Measurements from ENCODE around the gene KLHL1. TPM values are rescaled to one million over a fixed set of nuclear protein-coding genes. Genes with fewer than 3 reads are reported as not detected.

KLHL1 gene
- total RNA-seq, 1 experiment from 2014 or later: not detected

GRCh38 chr13:69904784-69905183 lies 203.5 kb downstream of the KLHL1 start:
- Histone ChIP-seq H3K9me2 (replicated peaks; ENCODE audit: insufficient read depth, low read length) (no peaks in the 10 kb centered on the region; the same call in 1 of the 2 replicates), H3K27me3 (ENCODE audit: low read length) (no peaks in the 10 kb centered on the region), H3K9ac (ENCODE audit: low read length) (no peak overlapping the region), H3K4me3 (ENCODE audit: low read length) (no peak overlapping the region), H3K4me1 (ENCODE audit: low read length) (no peaks in the 10 kb centered on the region), H4K20me1 (ENCODE audit: insufficient read depth, low read depth, low read length) (no peaks in the 10 kb centered on the region), H2AFZ (ENCODE audit: low read length) (no peak overlapping the region; the same call in 1 of the 2 replicates), H3K79me2 (ENCODE audit: low read length) (no peaks in the 10 kb centered on the region), H3K4me2 (ENCODE audit: low read depth, low read length, poor library complexity, severe bottlenecking) (no peak overlapping the region), H3K27ac (ENCODE audit: low read length) (no peak overlapping the region), H3K9me3 (ENCODE audit: low read length) (peaks cover 4% of the 10 kb centered on the region; the same call in 1 of the 2 replicates), H3K36me3 (ENCODE audit: insufficient read depth, low read length) (no peaks in the 10 kb centered on the region)
- no peak for DNase-seq

- Histone ChIP-seq H2AFZ (ENCODE audit: low read length) (no peak overlapping the region), H3K4me2 (ENCODE audit: low read depth, low read length, poor library complexity, severe bottlenecking) (no peak overlapping the region), H3K9me3 (ENCODE audit: low read length) (peaks cover 4% of the 10 kb centered on the region; the same call in 1 of the 2 replicates), H4K20me1 (ENCODE audit: insufficient read depth, low read depth, low read length) (no peaks in the 10 kb centered on the region), H3K36me3 (ENCODE audit: insufficient read depth, low read length) (no peaks in the 10 kb centered on the region), H3K9me2 (replicated peaks; ENCODE audit: insufficient read depth, low read length) (no peaks in the 10 kb centered on the region; the same call in 1 of the 2 replicates), H3K27ac (ENCODE audit: low read length) (no peak overlapping the region), H3K4me1 (ENCODE audit: low read length) (no peaks in the 10 kb centered on the region), H3K4me3 (ENCODE audit: low read length) (no peak overlapping the region), H3K79me2 (ENCODE audit: low read length) (no peaks in the 10 kb centered on the region), H3K27me3 (ENCODE audit: low read length) (no peaks in the 10 kb centered on the region), H3K9ac (ENCODE audit: low read length) (no peak overlapping the region)
- no peak for DNase-seq
Measured at GRCh38 chr13:69903081-69903480, 205.2 kb downstream of the KLHL1 start.

DNA sequence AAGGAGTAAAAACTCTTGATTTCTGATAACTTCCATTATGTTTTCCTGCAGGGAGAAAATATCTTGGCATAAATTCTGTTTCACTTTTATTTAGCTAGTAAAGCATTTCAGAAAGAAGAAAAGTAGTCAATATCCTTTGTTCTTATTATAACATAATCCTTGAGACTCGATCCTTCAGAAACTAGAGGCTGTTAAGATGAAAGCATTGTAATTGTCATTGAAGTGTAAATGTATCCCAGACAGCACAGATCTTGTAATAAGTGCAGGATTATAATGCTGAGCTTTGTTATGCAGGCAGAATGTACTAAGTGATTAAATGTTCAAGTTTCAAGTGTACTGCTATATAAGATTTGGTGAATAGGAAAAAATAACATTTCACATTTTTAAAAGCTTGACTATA lies 225.8 kb downstream of the KLHL1 start:
- no peaks in the 10 kb centered on the region for H4K20me1 ChIP-seq (ENCODE audit: insufficient read depth, low read depth, low read length)
- no peaks in the 10 kb centered on the region; the same call in 1 of the 2 replicates for H3K9me3 ChIP-seq (ENCODE audit: low read length)
- no peaks in the 10 kb centered on the region for H3K79me2 ChIP-seq (ENCODE audit: low read length)
- no peak for DNase-seq
- H3K36me3 ChIP-seq (ENCODE audit: insufficient read depth, low read length): no peaks in the 10 kb centered on the region
- H3K4me3 ChIP-seq (ENCODE audit: low read length): no peak overlapping the region
- no peaks in the 10 kb centered on the region for H3K9me2 ChIP-seq (replicated peaks; ENCODE audit: insufficient read depth, low read length)
- no peak overlapping the region for H3K4me2 ChIP-seq (ENCODE audit: low read depth, low read length, poor library complexity, severe bottlenecking)
- no peaks in the 10 kb centered on the region for H3K4me1 ChIP-seq (ENCODE audit: low read length)
- no peaks in the 10 kb centered on the region for H3K27me3 ChIP-seq (ENCODE audit: low read length)
- H2AFZ ChIP-seq (ENCODE audit: low read length): peak overlapping the region; percentile 18; the same call in 1 of the 2 replicates
- no peak overlapping the region for H3K9ac ChIP-seq (ENCODE audit: low read length)
- H3K27ac ChIP-seq (ENCODE audit: low read length): no peak overlapping the region

GRCh38 chr13:69879936-69880335 lies 228.3 kb downstream of the KLHL1 start:
- no peaks in the 10 kb centered on the region for H3K27me3 ChIP-seq (ENCODE audit: low read length)
- H4K20me1 ChIP-seq (ENCODE audit: insufficient read depth, low read depth, low read length): no peaks in the 10 kb centered on the region
- H3K4me3 ChIP-seq (ENCODE audit: low read length): no peak overlapping the region
- DNase-seq: no peak
- no peaks in the 10 kb centered on the region for H3K36me3 ChIP-seq (ENCODE audit: insufficient read depth, low read length)
- no peaks in the 10 kb centered on the region for H3K4me1 ChIP-seq (ENCODE audit: low read length)
- H2AFZ ChIP-seq (ENCODE audit: low read length): no peak overlapping the region
- no peak overlapping the region for H3K9ac ChIP-seq (ENCODE audit: low read length)
- no peaks in the 10 kb centered on the region for H3K79me2 ChIP-seq (ENCODE audit: low read length)
- H3K4me2 ChIP-seq (ENCODE audit: low read depth, low read length, poor library complexity, severe bottlenecking): no peak overlapping the region
- H3K9me2 ChIP-seq (replicated peaks; ENCODE audit: insufficient read depth, low read length): no peaks in the 10 kb centered on the region
- no peaks in the 10 kb centered on the region for H3K9me3 ChIP-seq (ENCODE audit: low read length)
- H3K27ac ChIP-seq (ENCODE audit: low read length): no peak overlapping the region

DNA sequence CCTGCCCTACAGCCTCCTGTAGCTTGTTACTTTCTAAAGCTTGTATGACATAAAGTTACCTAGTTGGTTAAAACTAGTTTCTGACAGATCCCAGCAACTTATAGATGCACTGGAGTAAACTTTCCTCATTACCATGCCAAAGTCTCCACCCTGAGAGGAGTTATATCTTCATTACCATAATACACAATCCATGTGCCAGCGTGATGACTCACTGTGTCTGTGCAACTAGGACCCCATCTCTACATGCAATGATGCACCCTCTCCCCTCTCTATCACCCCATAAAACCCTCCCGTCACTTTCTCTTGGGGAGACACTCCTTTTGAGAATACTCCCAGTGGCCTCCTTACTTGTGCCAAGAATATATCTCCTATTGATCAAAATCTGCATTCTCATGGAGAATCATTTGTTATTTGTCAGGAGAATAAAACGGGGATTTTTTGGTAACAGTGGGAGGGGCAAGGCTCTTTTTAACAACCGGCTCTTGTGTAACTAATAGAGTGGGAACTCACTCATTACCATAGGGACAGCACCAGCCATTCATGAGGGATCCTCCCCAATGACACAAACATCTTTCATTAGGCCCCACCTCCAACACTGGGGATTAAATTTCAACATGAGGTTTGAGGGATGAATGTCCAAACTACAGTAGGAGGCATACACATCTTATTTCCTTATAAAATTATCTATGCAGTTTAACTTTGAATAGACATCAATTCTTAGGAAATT lies 235.8 kb downstream of the KLHL1 start:
- Histone ChIP-seq H3K4me2 (ENCODE audit: low read depth, low read length, poor library complexity, severe bottlenecking) (no peak overlapping the region), H3K9me2 (replicated peaks; ENCODE audit: insufficient read depth, low read length) (no peaks in the 10 kb centered on the region), H3K4me1 (ENCODE audit: low read length) (no peaks in the 10 kb centered on the region), H2AFZ (ENCODE audit: low read length) (peak overlapping the region; percentile 46; the same call in 1 of the 2 replicates), H3K4me3 (ENCODE audit: low read length) (no peak overlapping the region), H4K20me1 (ENCODE audit: insufficient read depth, low read depth, low read length) (no peaks in the 10 kb centered on the region), H3K27me3 (ENCODE audit: low read length) (no peaks in the 10 kb centered on the region), H3K36me3 (ENCODE audit: insufficient read depth, low read length) (no peaks in the 10 kb centered on the region; the same call in 1 of the 2 replicates), H3K9ac (ENCODE audit: low read length) (no peak overlapping the region), H3K27ac (ENCODE audit: low read length) (no peak overlapping the region), H3K9me3 (ENCODE audit: low read length) (no peaks in the 10 kb centered on the region), H3K79me2 (ENCODE audit: low read length) (no peaks in the 10 kb centered on the region)
- no peak for DNase-seq

- Histone ChIP-seq H4K20me1 (ENCODE audit: insufficient read depth, low read depth, low read length) (no peaks in the 10 kb centered on the region), H3K4me1 (ENCODE audit: low read length) (no peaks in the 10 kb centered on the region), H3K9me2 (replicated peaks; ENCODE audit: insufficient read depth, low read length) (no peaks in the 10 kb centered on the region), H3K27ac (ENCODE audit: low read length) (no peak overlapping the region), H2AFZ (ENCODE audit: low read length) (no peak overlapping the region; the same call in 1 of the 2 replicates), H3K9me3 (ENCODE audit: low read length) (no peaks in the 10 kb centered on the region), H3K79me2 (ENCODE audit: low read length) (no peaks in the 10 kb centered on the region), H3K4me2 (ENCODE audit: low read depth, low read length, poor library complexity, severe bottlenecking) (no peak overlapping the region), H3K4me3 (ENCODE audit: low read length) (no peak overlapping the region), H3K27me3 (ENCODE audit: low read length) (no peaks in the 10 kb centered on the region), H3K36me3 (ENCODE audit: insufficient read depth, low read length) (no peaks in the 10 kb centered on the region; the same call in 1 of the 2 replicates), H3K9ac (ENCODE audit: low read length) (no peak overlapping the region)
- DNase-seq: no peak
Measured at GRCh38 chr13:69866555-69866954, 241.7 kb downstream of the KLHL1 start.

- no peaks in the 10 kb centered on the region for H3K9me3 ChIP-seq (ENCODE audit: low read length)
- no peaks in the 10 kb centered on the region for H3K27me3 ChIP-seq (ENCODE audit: low read length)
- H3K4me2 ChIP-seq (ENCODE audit: low read depth, low read length, poor library complexity, severe bottlenecking): no peak overlapping the region
- H2AFZ ChIP-seq (ENCODE audit: low read length): no peak overlapping the region
- H3K9ac ChIP-seq (ENCODE audit: low read length): no peak overlapping the region
- DNase-seq: peak; percentile 85
- H3K9me2 ChIP-seq (replicated peaks; ENCODE audit: insufficient read depth, low read length): no peaks in the 10 kb centered on the region
- H3K4me1 ChIP-seq (ENCODE audit: low read length): no peaks in the 10 kb centered on the region
- H3K79me2 ChIP-seq (ENCODE audit: low read length): no peaks in the 10 kb centered on the region
- H3K36me3 ChIP-seq (ENCODE audit: insufficient read depth, low read length): no peaks in the 10 kb centered on the region
- H3K4me3 ChIP-seq (ENCODE audit: low read length): no peak overlapping the region
- no peak overlapping the region for H3K27ac ChIP-seq (ENCODE audit: low read length)
- H4K20me1 ChIP-seq (ENCODE audit: insufficient read depth, low read depth, low read length): no peaks in the 10 kb centered on the region
Measured at GRCh38 chr13:69857183-69857821, 250.9 kb downstream of the KLHL1 start.

DNA sequence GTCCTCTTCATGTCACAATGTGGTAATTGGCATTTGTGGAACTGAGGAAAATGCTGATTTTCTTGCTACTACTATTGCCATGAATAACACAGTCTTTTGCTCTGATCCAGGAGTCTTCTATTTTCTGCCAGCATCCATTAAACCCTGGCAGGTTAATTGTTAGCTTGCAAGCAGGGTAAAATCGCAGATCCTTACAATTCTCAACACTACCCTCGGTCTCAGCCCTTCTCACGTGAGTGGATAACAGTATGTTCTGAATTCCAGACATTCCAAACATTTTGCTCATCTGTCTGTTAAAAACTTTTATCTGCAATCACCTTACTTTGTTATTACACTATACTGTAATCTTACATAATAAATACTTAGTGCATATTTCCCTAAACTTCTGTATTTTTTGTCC lies 251.9 kb downstream of the KLHL1 start:
- no peak overlapping the region for H3K4me2 ChIP-seq (ENCODE audit: low read depth, low read length, poor library complexity, severe bottlenecking)
- H3K9ac ChIP-seq (ENCODE audit: low read length): no peak overlapping the region
- no peaks in the 10 kb centered on the region for H3K79me2 ChIP-seq (ENCODE audit: low read length)
- H3K9me3 ChIP-seq (ENCODE audit: low read length): no peaks in the 10 kb centered on the region
- no peak overlapping the region for H2AFZ ChIP-seq (ENCODE audit: low read length)
- no peak overlapping the region for H3K27ac ChIP-seq (ENCODE audit: low read length)
- H3K27me3 ChIP-seq (ENCODE audit: low read length): no peaks in the 10 kb centered on the region
- no peak overlapping the region for H3K4me3 ChIP-seq (ENCODE audit: low read length)
- no peaks in the 10 kb centered on the region for H4K20me1 ChIP-seq (ENCODE audit: insufficient read depth, low read depth, low read length)
- H3K36me3 ChIP-seq (ENCODE audit: insufficient read depth, low read length): no peaks in the 10 kb centered on the region
- H3K9me2 ChIP-seq (replicated peaks; ENCODE audit: insufficient read depth, low read length): no peaks in the 10 kb centered on the region
- no peaks in the 10 kb centered on the region for H3K4me1 ChIP-seq (ENCODE audit: low read length)
- no peak for DNase-seq

Data from Karpas-422 (cell line).